ENCODE results near the gene ACAP2.

- TF ChIP-seq EP300 (IDR thresholded peaks at IDR 0.05) (no peak), CTCF (IDR thresholded peaks at IDR 0.05) (no peak), POLR2A (IDR thresholded peaks at IDR 0.05) (no peak)
Measured at GRCh38 chr3:195386739-195387138, 56.1 kb downstream of the ACAP2 start.

Data from gastroesophageal sphincter (tissue), 3 donors.